ENCODE measurements around the gene CENPN. TPM values are rescaled to one million over a fixed set of nuclear protein-coding genes. Genes with fewer than 3 reads are reported as not detected.
A peak's percentile ranks its signal among the peaks of the same experiment; 100 is the strongest.

The CENPN gene
- total and polyA plus RNA-seq, 2 of the 13 experiments (the other 11 are each of a cell fraction or from before 2014, with no cell fraction given), result 29.7 to 129 TPM

GRCh38 chr16:81006211-81006812, 702 bp upstream of the CENPN start (continued):
- TF ChIP-seq, protein P1, sequence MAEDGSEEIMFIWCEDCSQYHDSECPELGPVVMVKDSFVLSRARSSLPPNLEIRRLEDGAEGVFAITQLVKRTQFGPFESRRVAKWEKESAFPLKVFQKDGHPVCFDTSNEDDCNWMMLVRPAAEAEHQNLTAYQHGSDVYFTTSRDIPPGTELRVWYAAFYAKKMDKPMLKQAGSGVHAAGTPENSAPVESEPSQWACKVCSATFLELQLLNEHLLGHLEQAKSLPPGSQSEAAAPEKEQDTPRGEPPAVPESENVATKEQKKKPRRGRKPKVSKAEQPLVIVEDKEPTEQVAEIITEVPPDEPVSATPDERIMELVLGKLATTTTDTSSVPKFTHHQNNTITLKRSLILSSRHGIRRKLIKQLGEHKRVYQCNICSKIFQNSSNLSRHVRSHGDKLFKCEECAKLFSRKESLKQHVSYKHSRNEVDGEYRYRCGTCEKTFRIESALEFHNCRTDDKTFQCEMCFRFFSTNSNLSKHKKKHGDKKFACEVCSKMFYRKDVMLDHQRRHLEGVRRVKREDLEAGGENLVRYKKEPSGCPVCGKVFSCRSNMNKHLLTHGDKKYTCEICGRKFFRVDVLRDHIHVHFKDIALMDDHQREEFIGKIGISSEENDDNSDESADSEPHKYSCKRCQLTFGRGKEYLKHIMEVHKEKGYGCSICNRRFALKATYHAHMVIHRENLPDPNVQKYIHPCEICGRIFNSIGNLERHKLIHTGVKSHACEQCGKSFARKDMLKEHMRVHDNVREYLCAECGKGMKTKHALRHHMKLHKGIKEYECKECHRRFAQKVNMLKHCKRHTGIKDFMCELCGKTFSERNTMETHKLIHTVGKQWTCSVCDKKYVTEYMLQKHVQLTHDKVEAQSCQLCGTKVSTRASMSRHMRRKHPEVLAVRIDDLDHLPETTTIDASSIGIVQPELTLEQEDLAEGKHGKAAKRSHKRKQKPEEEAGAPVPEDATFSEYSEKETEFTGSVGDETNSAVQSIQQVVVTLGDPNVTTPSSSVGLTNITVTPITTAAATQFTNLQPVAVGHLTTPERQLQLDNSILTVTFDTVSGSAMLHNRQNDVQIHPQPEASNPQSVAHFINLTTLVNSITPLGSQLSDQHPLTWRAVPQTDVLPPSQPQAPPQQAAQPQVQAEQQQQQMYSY (CRISPR knock-in tag; IDR thresholded peaks at IDR 0.05), result peak; percentile 86
- TF ChIP-seq ZEB1 (IDR thresholded peaks at IDR 0.05; ENCODE audit: insufficient replicate concordance, low read depth) (no peak), ZNF354B (CRISPR knock-in tag; IDR thresholded peaks at IDR 0.05) (no peak), DRAP1 (CRISPR knock-in tag; IDR thresholded peaks at IDR 0.05) (no peak; the same call in 1 of the 2 replicates), REPIN1 (CRISPR knock-in tag; IDR thresholded peaks at IDR 0.05; ENCODE audit: borderline replicate concordance, low read depth) (no peak), ZNF432 (CRISPR knock-in tag; IDR thresholded peaks at IDR 0.05; ENCODE audit: borderline replicate concordance) (peak; percentile 77; the same call in 1 of the 2 replicates), ZNF607 (CRISPR knock-in tag; IDR thresholded peaks at IDR 0.05; ENCODE audit: borderline replicate concordance) (no peak), ZNF670 (CRISPR knock-in tag; IDR thresholded peaks at IDR 0.05; ENCODE audit: borderline replicate concordance) (0 out of 2 replicates have a peak, but pooled peaks have one; percentile 33), TFDP2 (CRISPR knock-in tag; IDR thresholded peaks at IDR 0.05) (no peak), RBM39 (IDR thresholded peaks at IDR 0.05; ENCODE audit: low read depth, low read length, poor library complexity, severe bottlenecking) (peak; percentile 23), TOE1 (CRISPR knock-in tag; IDR thresholded peaks at IDR 0.05) (no peak; the same call in 1 of the 2 replicates), ZNF160 (CRISPR knock-in tag; IDR thresholded peaks at IDR 0.05) (peak; percentile 86; the same call in 1 of the 2 replicates), SRSF4 (IDR thresholded peaks at IDR 0.05; ENCODE audit: low read depth, low read length, poor library complexity, severe bottlenecking) (no peak), FOSL2 (CRISPR knock-in tag; IDR thresholded peaks at IDR 0.05) (no peak), PBX3 (CRISPR knock-in tag; IDR thresholded peaks at IDR 0.05; ENCODE audit: borderline replicate concordance) (peak; percentile 45; the same call in 1 of the 2 replicates), EHMT2 (IDR thresholded peaks at IDR 0.05; ENCODE audit: borderline replicate concordance, low read depth, low read length) (no peak), MED13 (CRISPR knock-in tag; IDR thresholded peaks at IDR 0.05) (no peak; the same call in none of the 2 replicates), ZNF562 (CRISPR knock-in tag; IDR thresholded peaks at IDR 0.05; ENCODE audit: borderline replicate concordance) (no peak)
- TF ChIP-seq, protein P2, sequence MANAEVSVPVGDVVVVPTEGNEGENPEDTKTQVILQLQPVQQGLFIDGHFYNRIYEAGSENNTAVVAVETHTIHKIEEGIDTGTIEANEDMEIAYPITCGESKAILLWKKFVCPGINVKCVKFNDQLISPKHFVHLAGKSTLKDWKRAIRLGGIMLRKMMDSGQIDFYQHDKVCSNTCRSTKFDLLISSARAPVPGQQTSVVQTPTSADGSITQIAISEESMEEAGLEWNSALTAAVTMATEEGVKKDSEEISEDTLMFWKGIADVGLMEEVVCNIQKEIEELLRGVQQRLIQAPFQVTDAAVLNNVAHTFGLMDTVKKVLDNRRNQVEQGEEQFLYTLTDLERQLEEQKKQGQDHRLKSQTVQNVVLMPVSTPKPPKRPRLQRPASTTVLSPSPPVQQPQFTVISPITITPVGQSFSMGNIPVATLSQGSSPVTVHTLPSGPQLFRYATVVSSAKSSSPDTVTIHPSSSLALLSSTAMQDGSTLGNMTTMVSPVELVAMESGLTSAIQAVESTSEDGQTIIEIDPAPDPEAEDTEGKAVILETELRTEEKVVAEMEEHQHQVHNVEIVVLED (CRISPR knock-in tag; IDR thresholded peaks at IDR 0.05; ENCODE audit: borderline replicate concordance), result no peak

Data from HepG2 (cell line).